Left lobe of liver (tissue), 2 donors: ENCODE results near the gene PTGR3. TPM values are rescaled to one million over a fixed set of nuclear protein-coding genes. Genes with fewer than 3 reads are reported as not detected.

ENCODE experiments used
- ATAC-seq: fragments of 200-7000 bp; cut with Tn5 transposase; one replicate; pipeline ENCODE4 v1.9.1; 2020; ENCODE audit warnings: mild to moderate bottlenecking, moderate library complexity
- DNase-seq: peaks from one replicate; pipeline ENCODE4 v3.0.0-alpha.2; 2020; ENCODE audit warnings: low spot score
- total RNA-seq: library from RNA; stranded (reverse); gene quantifications from one replicate; pipeline ENCODE4 v1.2.1, GENCODE V29; 2021
- donor health status: DM: no; HTN: no; CAD: no; lungs with moderate emphysema.
- donor health status: DM: no; HTN: yes; CAD: no.

Gene PTGR3
- total RNA-seq, 1 donor from 2014 or later, result 25.4 TPM

GRCh38 chr18:75216212-75216910 lies 7.4 kb upstream of the PTGR3 start:
- ATAC-seq, result no peak
- DNase-seq, result no peak

DNA sequence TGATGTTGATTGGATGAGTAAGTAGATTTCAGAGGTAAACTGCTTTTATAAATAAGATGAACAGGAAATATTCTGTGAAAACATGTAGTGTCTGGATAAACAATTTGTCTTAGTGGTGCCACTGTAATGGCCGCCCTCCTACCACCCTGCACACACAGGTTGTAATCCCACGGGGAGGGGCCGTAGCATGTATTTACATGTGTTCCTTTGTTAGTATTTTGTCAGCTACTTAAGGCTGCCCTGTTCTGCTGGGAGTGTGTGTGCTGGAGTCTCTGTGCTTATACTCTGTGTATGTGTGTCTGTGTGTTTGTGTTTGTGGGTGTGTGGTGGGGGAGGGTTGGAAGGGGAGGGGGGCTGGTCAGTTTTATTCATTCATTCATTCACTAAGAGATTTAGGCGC lies 6.7 kb upstream of the PTGR3 start:
- ATAC-seq, result no peak

DNA sequence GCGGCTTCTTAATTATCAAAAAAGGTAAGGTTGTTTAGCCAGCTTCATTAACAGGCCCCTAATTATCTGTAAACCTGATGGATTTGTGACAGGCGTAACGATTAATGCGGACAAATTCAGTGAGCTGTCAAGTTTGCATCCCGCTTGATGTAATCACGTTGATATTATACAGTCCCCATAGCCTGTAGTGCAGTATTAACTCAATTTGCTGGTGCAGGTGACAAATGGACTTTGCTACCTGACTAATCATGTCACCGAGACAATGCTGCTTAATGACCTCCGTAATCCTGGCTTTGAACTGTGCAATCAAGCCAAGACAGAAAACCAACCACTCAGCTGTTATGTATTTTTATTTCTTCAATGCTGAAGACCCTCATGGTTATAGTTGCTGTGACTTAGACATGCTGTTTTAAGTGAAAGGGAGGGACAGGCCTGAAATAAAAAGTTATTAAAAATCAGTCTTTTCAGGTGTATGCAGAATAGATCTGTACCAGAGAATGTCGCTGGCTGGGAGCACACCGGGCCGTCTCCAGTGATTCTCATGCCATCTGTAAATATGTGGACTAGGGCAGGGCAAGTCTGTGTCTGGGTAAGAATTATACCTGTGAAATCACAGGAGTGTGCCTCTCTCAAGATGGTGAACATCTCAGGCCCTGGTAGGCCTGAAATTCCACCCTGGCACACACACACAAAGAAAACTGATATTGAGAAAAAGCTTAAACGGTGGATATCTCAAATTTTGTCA lies 6.0 kb upstream of the PTGR3 start:
- DNase-seq, result no peak
- ATAC-seq, result peak; percentile 25

More for the DNA sequence above, 6.7 kb upstream of the PTGR3 start:
- no peak for DNase-seq

- ATAC-seq (no peak), DNase-seq (no peak)
These were observed 5.4 kb upstream of the PTGR3 start for GRCh38 chr18:75214332-75214690.

DNA sequence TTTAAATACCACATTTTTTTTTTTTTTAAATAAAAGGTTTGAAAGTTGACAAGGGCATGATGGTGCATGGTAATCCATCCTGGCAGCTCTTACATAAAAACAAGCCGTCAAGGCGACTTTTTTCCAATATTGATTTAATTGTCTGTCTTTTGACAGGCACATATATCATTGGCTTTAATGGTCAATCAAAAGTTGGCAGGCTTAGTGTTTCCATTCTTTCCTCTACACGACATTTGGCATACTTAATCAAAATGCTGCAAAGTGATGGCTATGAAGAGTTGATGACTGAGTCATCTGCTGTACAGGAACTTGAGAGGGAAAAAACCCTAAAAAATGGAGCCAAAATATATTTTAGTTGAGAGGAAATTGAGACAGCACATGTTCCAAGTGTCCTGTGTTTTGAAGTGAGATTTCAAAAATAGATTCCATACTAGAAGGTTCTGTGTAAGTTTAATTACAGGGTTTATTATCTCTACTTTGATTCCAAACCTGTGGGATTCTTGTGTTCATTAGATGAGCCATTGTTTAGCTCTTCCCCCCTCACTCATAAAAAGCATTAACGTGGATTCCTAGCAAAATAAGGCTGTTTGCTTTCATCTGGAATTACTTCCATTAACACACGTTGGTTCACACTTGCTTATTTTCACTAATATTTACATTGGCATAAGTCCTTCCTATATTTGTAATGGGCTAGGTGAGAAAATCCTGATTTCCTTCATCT lies 4.8 kb upstream of the PTGR3 start:
- ATAC-seq (no peak), DNase-seq (no peak)

DNA sequence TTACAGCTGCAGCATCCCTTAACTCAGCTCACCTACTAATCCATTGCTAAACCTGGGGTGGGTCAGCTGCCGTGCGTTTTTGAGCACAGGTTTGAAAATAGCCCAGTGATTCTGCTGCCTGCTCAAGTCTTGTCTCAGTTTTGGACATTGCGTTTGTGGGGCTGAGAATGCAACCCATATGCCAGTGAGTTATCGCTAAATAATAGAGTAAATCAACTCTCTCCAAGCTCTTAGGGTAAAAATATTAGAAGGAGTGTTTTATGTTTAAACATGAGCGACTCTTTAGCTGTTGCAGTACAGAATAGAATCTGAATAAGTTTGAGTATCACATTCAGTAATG lies 3.8 kb upstream of the PTGR3 start:
- ATAC-seq (no peak), DNase-seq (no peak)

DNA sequence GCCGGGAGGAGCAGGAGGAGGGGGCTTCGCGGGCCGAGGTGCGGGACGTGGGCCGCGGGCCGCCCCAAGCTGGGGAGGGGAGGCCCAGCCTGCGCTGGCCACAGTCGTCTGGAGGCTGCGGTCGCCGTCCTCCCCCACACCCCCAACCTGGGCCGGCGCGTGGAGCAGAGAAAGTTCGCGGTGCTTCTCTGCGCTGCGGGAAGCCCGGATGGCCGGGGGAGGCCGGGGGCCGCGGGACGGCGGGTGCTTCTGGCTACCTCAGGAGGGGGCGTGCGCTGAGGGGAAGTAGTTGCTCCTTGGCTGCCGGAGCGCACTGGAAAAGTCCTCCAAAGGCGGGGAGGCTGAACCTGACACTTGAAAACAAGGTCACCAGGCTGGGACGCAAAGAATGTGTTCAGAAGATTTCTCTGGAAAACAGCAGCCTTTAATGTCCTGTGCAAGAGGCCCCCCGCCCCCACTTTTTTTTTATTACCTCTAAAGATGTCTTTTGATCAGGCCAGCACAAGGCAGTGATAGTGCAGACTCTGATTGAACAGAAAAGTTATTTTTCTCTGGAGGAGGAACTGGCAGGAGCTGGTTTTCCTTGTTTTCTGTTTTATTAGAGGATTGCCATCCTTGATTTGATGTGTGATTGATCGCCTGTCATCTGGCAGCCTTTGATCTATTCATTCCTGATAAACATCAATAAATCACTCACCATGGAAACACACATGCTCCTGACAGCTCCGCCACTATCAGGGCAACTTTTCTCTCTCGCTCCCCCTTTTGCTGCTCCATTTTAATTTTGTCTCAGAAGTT lies 3.2 kb upstream of the PTGR3 start:
- peak; percentile 52 for DNase-seq
- peak; percentile 1 for ATAC-seq

- DNase-seq (no peak), ATAC-seq (no peak)
These were observed 2.6 kb upstream of the PTGR3 start for GRCh38 chr18:75211626-75211952.

GRCh38 chr18:75211002-75211621 lies 2.2 kb upstream of the PTGR3 start:
- DNase-seq, result no peak

GRCh38 chr18:75210274-75211001 lies 1.5 kb upstream of the PTGR3 start, which contains the start of gene TSHZ1:
Gene TSHZ1 (plus strand): TSS chr18:75210797. CDS start chr18:75211877, 1,080 bp downstream.
- DNase-seq (peak; percentile 72), ATAC-seq (peak; percentile 46)

More at GRCh38 chr18:75211002-75211621, 2.2 kb upstream of the PTGR3 start:
- no peak for ATAC-seq

DNA sequence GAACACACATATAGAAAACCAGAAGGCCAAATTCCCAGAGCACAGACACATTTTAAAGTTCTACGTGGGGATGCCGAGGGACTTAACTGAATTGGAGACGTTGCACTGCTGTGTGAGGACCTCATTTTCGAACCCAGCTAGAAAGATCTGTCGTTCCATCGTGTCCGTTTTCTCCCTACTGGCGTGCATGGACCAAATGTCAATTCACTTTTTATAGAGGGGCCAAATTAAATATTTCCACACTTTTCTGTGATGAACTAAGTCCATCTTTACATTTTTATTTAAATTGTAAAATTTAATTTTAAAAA lies 966 bp upstream of the PTGR3 start:
- DNase-seq, result no peak
- ATAC-seq, result no peak

GRCh38 chr18:75208836-75209128 lies 157 bp downstream of the PTGR3 start:
- ATAC-seq, result peak; percentile 6
- no peak for DNase-seq

DNA sequence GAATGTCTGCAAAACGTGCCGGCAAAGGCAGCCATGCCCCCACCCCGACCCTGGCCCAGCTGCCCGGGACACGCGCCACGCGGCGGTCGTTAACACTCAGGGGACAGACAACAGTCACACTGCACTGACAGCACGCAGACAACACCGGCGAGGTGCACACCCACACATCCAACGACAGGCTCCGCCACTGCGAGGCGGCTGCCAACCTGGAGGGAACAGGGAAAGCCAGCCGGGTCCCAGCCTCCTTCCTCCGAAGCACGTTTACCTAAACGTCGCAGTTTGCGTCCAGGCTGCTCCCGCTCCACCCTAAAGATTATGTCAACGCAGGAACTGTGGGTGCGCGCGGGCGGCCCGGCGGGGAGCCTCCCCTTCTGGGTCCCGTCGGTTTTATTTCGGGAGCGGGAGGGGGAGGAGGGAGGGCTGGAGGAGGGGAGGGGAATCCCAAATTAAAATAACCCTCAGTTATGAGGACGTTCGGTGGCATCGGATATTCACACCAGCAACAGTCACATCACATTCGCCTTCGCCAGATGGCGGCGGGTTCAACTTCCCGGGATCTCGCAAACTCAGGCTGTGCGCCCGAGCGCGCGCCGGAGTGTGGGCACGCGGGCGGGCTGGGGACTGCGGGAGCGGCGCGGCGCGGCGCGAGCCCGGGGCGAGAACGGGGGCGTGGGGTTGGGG lies 644 bp downstream of the PTGR3 start:
- ATAC-seq (peak; percentile 25), DNase-seq (peak; percentile 64)

DNA sequence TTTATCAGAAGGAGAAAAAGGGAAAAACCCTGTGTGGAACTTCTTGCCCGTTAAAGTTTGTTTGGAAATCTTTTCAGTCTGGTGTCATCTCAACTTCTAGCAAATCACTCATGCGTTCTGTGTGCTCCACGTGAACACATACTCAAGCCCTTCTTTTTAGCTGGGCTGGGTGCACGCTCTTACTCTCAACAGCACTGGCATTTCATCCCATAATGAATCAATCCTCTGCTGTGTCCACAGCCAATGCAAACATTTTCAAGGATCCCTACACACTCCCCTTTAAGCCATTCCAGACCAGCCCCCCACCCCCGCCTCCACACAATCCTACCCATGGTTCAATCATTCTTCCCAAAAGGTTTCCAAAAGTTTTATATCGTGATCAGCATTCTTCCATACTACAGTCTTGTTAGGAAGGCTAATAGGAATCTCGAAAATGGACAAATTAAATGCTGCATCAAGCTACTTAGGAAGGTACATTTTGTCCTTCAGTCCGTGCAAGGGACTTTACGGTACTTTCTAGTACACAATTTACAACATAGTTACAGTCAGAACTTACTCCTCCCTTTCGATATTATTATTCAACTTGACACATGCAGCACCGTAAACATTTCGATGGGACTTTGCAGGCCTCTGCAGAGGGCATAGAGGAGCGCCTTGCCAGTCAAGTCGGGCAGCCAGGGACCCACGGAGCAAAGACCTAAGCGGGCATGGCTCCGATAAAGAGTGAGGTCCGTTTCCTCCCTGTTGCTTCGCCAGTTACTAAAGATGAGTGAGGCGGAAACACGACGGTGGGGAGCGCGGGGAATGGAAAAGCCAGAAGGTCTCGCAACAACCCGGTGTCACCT lies 1.4 kb downstream of the PTGR3 start:
- DNase-seq, result no peak
- ATAC-seq, result no peak

GRCh38 chr18:75206452-75207309 lies 2.3 kb downstream of the PTGR3 start:
- no peak for DNase-seq
- no peak for ATAC-seq

DNA sequence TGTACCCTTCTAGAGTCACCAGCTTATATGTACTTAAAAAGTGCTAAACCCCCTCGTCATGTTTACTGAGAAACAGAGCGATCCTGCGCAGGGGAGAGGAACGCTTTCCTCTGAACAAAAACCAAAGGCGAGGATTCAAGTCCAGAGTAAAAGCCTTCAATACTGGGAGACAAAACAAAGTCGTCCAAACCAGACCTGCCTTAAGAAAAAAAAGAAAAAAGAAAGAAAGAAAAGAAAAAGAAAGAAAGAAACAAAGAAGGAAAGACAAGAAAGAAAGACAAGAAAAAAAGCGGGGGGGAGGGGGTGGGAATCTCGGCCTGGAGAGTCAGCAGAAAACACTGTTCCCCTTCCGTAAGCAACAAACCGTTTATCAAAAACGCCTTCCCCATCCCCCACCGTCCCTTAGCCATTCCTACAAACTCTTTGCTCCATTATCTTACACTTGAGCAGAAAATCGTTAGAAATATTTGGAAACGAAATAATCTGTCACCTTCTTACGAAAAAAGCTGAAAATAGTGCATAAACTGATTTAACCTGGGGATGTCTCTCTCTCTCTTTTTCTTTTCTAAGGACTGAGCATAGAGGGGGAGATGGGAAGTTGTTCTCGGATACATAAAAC lies 3.3 kb downstream of the PTGR3 start:
- no peak for DNase-seq
- no peak for ATAC-seq

- DNase-seq (no peak), ATAC-seq (no peak)
These were observed 4.0 kb downstream of the PTGR3 start for GRCh38 chr18:75204732-75205513.
